Measurements from ENCODE around the gene DPPA5. TPM values are rescaled to one million over a fixed set of nuclear protein-coding genes. Genes with fewer than 3 reads are reported as not detected.
"Not testable (repeated sequence)": the region's sequence is repeated elsewhere in the genome, so short reads cannot be mapped to it uniquely, and the experiment has no call there.

The DPPA5 gene
- total and polyA plus RNA-seq, 9 of the 15 experiments (the other 6 are each of a cell fraction or from before 2014, with no cell fraction given), result not detected

- ATAC-seq; DNase-seq (ENCODE audit: extremely low read depth in 1 of 4, low spot score in 3 of 4); H3K4me1 ChIP-seq (replicated peaks in 1 of 2; ENCODE audit: control insufficient read depth in 2 of 2, insufficient read depth in 2 of 2, low read length in 2 of 2); H3K9me1 ChIP-seq (ENCODE audit: control insufficient read depth, insufficient read depth, low read length); intact Hi-C loops (cut with micrococcal nuclease); in situ Hi-C loops (cut with MboI); BruUV-seq (replicated peaks); H3K27me3 ChIP-seq (ENCODE audit: control insufficient read depth in 2 of 2, insufficient read depth in 2 of 2, low read length in 2 of 2); H4K20me1 ChIP-seq (replicated peaks; ENCODE audit: control insufficient read depth, insufficient read depth, low read length); H3K36me3 ChIP-seq (ENCODE audit: control insufficient read depth, insufficient read depth, low read length); H3K4me3 ChIP-seq; H2AFZ ChIP-seq (ENCODE audit: low read depth, low read length); H3K4me2 ChIP-seq (ENCODE audit: insufficient read depth, low read length); H3K79me2 ChIP-seq (ENCODE audit: control insufficient read depth, insufficient read depth, low read length); H3K27ac ChIP-seq (ENCODE audit: extremely low read depth, low read depth, low read length); H3K9me3 ChIP-seq (replicated peaks; ENCODE audit: control insufficient read depth, insufficient read depth, low read depth, low read length); CTCF ChIA-PET (ENCODE audit: low intra/inter-chr PET ratio); H3K9ac ChIP-seq (ENCODE audit: insufficient read depth in 1 of 2, low read depth in 2 of 2, low read length in 2 of 2); FAIRE-seq; POLR2A ChIA-PET: not testable (repeated sequence)
- WGBS (ENCODE audit: insufficient coverage, low coverage, missing lambda C conversion rate), result 56% methylated on average over 10 of the region's 10 CpGs
Observed at GRCh38 chr6:73381531-73381930, 27.5 kb upstream of the DPPA5 start.

GRCh38 chr6:73377225-73377624 lies 23.1 kb upstream of the DPPA5 start:
- H2AFZ ChIP-seq (ENCODE audit: low read depth, low read length), result peak overlapping the region; percentile 62
- in situ Hi-C loops (cut with MboI), result no loop called here
- no peak for DNase-seq (ENCODE audit: extremely low read depth in 1 of 4, low spot score in 3 of 4)
- no peak overlapping the region for H3K27ac ChIP-seq (ENCODE audit: extremely low read depth, low read depth, low read length)
- no peaks in the 10 kb centered on the region for H3K79me2 ChIP-seq (ENCODE audit: control insufficient read depth, insufficient read depth, low read length)
- H3K9me3 ChIP-seq (replicated peaks; ENCODE audit: control insufficient read depth, insufficient read depth, low read depth, low read length), result no peaks in the 10 kb centered on the region
- H3K27me3 ChIP-seq (ENCODE audit: control insufficient read depth in 2 of 2, insufficient read depth in 2 of 2, low read length in 2 of 2), result no peaks in the 10 kb centered on the region
- no peaks in the 10 kb centered on the region for H4K20me1 ChIP-seq (replicated peaks; ENCODE audit: control insufficient read depth, insufficient read depth, low read length)
- H3K4me1 ChIP-seq (replicated peaks in 1 of 2; ENCODE audit: control insufficient read depth in 2 of 2, insufficient read depth in 2 of 2, low read length in 2 of 2), result peaks cover 0 to 5% of the 10 kb centered on the region in 2 experiments; a peak in 1 of 5 replicates
- POLR2A ChIA-PET, result interaction anchor here (0.6 to 2.6 kb wide), 3 partner anchors 12 to 678 kb away, joined by 3 to 9 read pairs (median 3); partner anchors contain the start of gene MTO1
- no peak overlapping the region for H3K4me2 ChIP-seq (ENCODE audit: insufficient read depth, low read length)
- H3K36me3 ChIP-seq (ENCODE audit: control insufficient read depth, insufficient read depth, low read length), result no peaks in the 10 kb centered on the region
- intact Hi-C loops (cut with micrococcal nuclease), result no loop called here
- peak; percentile 72 for ATAC-seq
- H3K9ac ChIP-seq (ENCODE audit: insufficient read depth in 1 of 2, low read depth in 2 of 2, low read length in 2 of 2), result no peak overlapping the region
- CTCF ChIA-PET (ENCODE audit: low intra/inter-chr PET ratio), result no interaction called here
- no peak for FAIRE-seq
- H3K9me1 ChIP-seq (ENCODE audit: control insufficient read depth, insufficient read depth, low read length), result no peaks in the 10 kb centered on the region
- H3K4me3 ChIP-seq, result no peak overlapping the region
- WGBS (ENCODE audit: insufficient coverage, low coverage, missing lambda C conversion rate), result 0% methylated on average over 3 of the region's 3 CpGs
- no TSS peak for BruUV-seq (replicated peaks)
- TF ChIP-seq MEF2A (IDR thresholded peaks at IDR 0.05; ENCODE audit: control insufficient read depth, low read depth, low read length), result no peak
- TF ChIP-seq TFAP4 (CRISPR knock-in tag; IDR thresholded peaks at IDR 0.05; ENCODE audit: borderline replicate concordance), result no peak
- no peak for TF ChIP-seq HLTF (IDR thresholded peaks at IDR 0.05)
- no peak for TF ChIP-seq RCOR1 (IDR thresholded peaks at IDR 0.05; ENCODE audit: borderline replicate concordance in 1 of 2, low read depth in 2 of 2, low read length in 2 of 2)
- no peak for TF ChIP-seq ERF (CRISPR knock-in tag; IDR thresholded peaks at IDR 0.05)
- no peak for TF ChIP-seq BMI1 (IDR thresholded peaks at IDR 0.05; ENCODE audit: low read length)
- no peak for TF ChIP-seq ATF6 (CRISPR knock-in tag; IDR thresholded peaks at IDR 0.05)
- no peak for TF ChIP-seq GABPA (tag; conservative IDR thresholded peaks at IDR 0.05; ENCODE audit: low read depth)
- no peak for TF ChIP-seq RAD21 (CRISPR knock-in tag; conservative IDR thresholded peaks at IDR 0.05 in 1 of 2, IDR thresholded peaks at IDR 0.05 in 1 of 2)

Measured in K562 (cell line).